Measurements from ENCODE around the gene TSC2. TPM values are rescaled to one million over a fixed set of nuclear protein-coding genes. Genes with fewer than 3 reads are reported as not detected.

The TSC2 gene
- total RNA-seq, 1 experiment from 2014 or later, result 134 TPM

DNA sequence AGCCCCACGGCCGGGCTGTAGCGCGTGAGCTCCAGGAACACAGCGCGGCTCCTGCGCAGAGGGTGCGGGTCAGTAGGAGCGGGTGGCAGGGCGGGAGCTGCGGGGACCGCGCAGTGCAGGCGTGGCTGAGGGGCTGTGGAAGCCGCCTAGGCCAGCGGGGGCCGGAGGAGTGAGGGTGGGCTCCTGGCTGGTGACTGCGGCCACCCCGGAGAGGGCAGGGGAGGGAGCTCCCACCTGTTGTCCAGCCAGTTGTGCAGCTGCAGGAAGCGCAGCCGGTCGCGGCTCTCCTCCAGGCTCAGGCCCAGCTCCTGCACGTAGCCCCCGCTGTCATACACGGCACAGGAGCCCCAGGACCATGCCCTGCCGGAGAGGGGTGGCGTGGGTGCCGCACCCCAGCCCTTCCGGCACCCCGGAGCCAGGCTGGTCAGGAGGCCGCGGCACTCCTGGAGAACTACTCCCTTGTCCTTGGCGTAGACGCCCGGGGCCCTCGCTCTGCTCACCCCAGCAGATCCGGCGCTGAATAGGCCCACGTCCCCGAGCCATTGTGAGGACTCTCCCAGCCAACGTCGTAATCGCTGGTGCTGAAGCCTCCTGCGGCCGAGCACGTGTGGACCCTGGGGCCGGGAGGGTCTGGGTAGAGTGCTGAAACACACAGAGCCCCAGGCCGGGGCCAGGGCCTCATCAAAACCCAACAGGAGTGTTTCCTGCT, 43.9 kb downstream of the TSC2 start:
- DNase-seq (ENCODE audit: low spot score) (peak; percentile 50), ATAC-seq (peak; percentile 4)
- no peaks in the 10 kb centered on the region for H3K4me1 Mint-ChIP-seq
- peak overlapping the region; percentile 52 for H3K4me3 Mint-ChIP-seq
- no peak overlapping the region for H3K27ac Mint-ChIP-seq
- ChIA-PET CTCF (interaction anchor here (0.9 to 5.8 kb wide), 15 partner anchors 12 to 160 kb away, joined by 3 to 73 read pairs (median 6); partner anchors contain the start of genes ECI1, NOXO1, NPW and NTHL1), POLR2A (interaction anchor here (0.6 to 1.9 kb wide), 5 partner anchors 61 to 878 kb away, joined by 3 to 6 read pairs (median 4); partner anchors contain the start of gene RPS2)
- H3K36me3 Mint-ChIP-seq, result peaks cover 8% of the 10 kb centered on the region; the same call in 1 of the 2 replicates
- TF ChIP-seq FOXP1 (CRISPR knock-in tag; IDR thresholded peaks at IDR 0.05; ENCODE audit: borderline replicate concordance) (peak; percentile 12; the same call in 1 of the 2 replicates), E2F5 (CRISPR knock-in tag; IDR thresholded peaks at IDR 0.05) (0 out of 2 replicates have a peak, but pooled peaks have one; percentile 41), TP53 (CRISPR knock-in tag; IDR thresholded peaks at IDR 0.05) (0 out of 2 replicates have a peak, but pooled peaks have one; percentile 1), MAX (CRISPR knock-in tag; IDR thresholded peaks at IDR 0.05) (0 out of 2 replicates have a peak, but pooled peaks have one; percentile 30), ZNF396 (CRISPR knock-in tag; IDR thresholded peaks at IDR 0.05; ENCODE audit: borderline replicate concordance) (no peak), SP1 (CRISPR knock-in tag; conservative IDR thresholded peaks at IDR 0.05) (peak; percentile 34; the same call in 1 of the 2 replicates), ZBTB43 (CRISPR knock-in tag; IDR thresholded peaks at IDR 0.05) (no peak), SOX15 (CRISPR knock-in tag; IDR thresholded peaks at IDR 0.05) (no peak)
- TF ChIP-seq, protein P1, sequence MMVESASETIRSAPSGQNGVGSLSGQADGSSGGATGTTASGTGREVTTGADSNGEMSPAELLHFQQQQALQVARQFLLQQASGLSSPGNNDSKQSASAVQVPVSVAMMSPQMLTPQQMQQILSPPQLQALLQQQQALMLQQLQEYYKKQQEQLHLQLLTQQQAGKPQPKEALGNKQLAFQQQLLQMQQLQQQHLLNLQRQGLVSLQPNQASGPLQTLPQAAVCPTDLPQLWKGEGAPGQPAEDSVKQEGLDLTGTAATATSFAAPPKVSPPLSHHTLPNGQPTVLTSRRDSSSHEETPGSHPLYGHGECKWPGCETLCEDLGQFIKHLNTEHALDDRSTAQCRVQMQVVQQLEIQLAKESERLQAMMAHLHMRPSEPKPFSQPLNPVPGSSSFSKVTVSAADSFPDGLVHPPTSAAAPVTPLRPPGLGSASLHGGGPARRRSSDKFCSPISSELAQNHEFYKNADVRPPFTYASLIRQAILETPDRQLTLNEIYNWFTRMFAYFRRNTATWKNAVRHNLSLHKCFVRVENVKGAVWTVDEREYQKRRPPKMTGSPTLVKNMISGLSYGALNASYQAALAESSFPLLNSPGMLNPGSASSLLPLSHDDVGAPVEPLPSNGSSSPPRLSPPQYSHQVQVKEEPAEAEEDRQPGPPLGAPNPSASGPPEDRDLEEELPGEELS (CRISPR knock-in tag; IDR thresholded peaks at IDR 0.05), result peak; percentile 69; the same call in 1 of the 2 replicates
- TF ChIP-seq, protein P2, sequence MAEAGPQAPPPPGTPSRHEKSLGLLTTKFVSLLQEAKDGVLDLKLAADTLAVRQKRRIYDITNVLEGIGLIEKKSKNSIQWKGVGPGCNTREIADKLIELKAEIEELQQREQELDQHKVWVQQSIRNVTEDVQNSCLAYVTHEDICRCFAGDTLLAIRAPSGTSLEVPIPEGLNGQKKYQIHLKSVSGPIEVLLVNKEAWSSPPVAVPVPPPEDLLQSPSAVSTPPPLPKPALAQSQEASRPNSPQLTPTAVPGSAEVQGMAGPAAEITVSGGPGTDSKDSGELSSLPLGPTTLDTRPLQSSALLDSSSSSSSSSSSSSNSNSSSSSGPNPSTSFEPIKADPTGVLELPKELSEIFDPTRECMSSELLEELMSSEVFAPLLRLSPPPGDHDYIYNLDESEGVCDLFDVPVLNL (CRISPR knock-in tag; IDR thresholded peaks at IDR 0.05; ENCODE audit: borderline replicate concordance, low read depth), result no peak
- no peaks in the 10 kb centered on the region for H3K27me3 Mint-ChIP-seq (ENCODE audit: low read depth)
- no peaks in the 10 kb centered on the region for H3K9me3 Mint-ChIP-seq

DNA sequence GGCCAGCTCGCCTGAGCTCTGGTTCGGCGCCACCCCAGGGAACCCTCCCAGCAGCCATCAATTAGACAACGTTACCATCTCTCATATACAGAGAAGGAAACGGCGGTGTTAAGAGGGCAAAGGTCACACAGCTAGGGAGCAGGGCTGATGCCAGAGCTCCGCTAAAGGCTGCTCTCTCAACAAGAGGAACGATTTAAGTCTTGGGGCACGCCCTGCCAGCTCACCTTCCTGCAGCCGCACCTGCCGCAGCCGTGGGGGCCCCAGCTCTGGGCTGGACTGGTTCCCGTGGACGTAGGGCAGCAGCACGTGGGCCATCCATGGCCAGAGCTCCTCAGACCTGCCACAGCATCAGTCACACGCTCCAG, 44.5 kb downstream of the TSC2 start:
- H3K27me3 Mint-ChIP-seq (ENCODE audit: low read depth), result no peaks in the 10 kb centered on the region
- DNase-seq (ENCODE audit: low spot score) (no peak), ATAC-seq (no peak)
- ChIA-PET POLR2A (interaction anchor here (0.6 to 1.9 kb wide), 3 partner anchors 112 to 878 kb away, joined by 3 to 6 read pairs (median 4); partner anchors contain the start of gene RPS2), CTCF (interaction anchor here (1.0 to 5.8 kb wide), 13 partner anchors 13 to 159 kb away, joined by 3 to 73 read pairs (median 6); partner anchors contain the start of genes ECI1, NPW, NTHL1 and TSC2)
- no peak overlapping the region for H3K27ac Mint-ChIP-seq
- peaks cover 8% of the 10 kb centered on the region; the same call in 1 of the 2 replicates for H3K36me3 Mint-ChIP-seq
- peak overlapping the region; percentile 52 for H3K4me3 Mint-ChIP-seq
- H3K4me1 Mint-ChIP-seq, result no peaks in the 10 kb centered on the region
- no peaks in the 10 kb centered on the region for H3K9me3 Mint-ChIP-seq
- TF ChIP-seq CDX4 (CRISPR knock-in tag; IDR thresholded peaks at IDR 0.05; ENCODE audit: borderline replicate concordance) (no peak), ZMAT4 (CRISPR knock-in tag; IDR thresholded peaks at IDR 0.05) (no peak), ZNF232 (CRISPR knock-in tag; IDR thresholded peaks at IDR 0.05) (no peak), NFE2L1 (CRISPR knock-in tag; IDR thresholded peaks at IDR 0.05) (no peak), GTF2I (CRISPR knock-in tag; conservative IDR thresholded peaks at IDR 0.05) (no peak), PREB (CRISPR knock-in tag; IDR thresholded peaks at IDR 0.05; ENCODE audit: borderline replicate concordance) (no peak), MLX (CRISPR knock-in tag; IDR thresholded peaks at IDR 0.05) (no peak), ETV6 (CRISPR knock-in tag; IDR thresholded peaks at IDR 0.05) (no peak), ZNF416 (CRISPR knock-in tag; IDR thresholded peaks at IDR 0.05) (no peak), CBFB (CRISPR knock-in tag; IDR thresholded peaks at IDR 0.05; ENCODE audit: low read depth) (no peak), E2F1 (CRISPR knock-in tag; IDR thresholded peaks at IDR 0.05) (no peak)
